K562 (cell line): Measurements from ENCODE around the gene IRS1. TPM values are rescaled to one million over a fixed set of nuclear protein-coding genes. Genes with fewer than 3 reads are reported as not detected.
A peak's percentile ranks its signal among the peaks of the same experiment; 100 is the strongest.

Source experiments
- ATAC-seq: fragments of 200-7000 bp; cut with Tn5 transposase; 3 replicates; pipeline ENCODE4 v1.9.1; 2020; ENCODE audit warnings: moderate library complexity
- BruUV-seq: library from RNA; stranded (reverse); fragments of 400-500 nt; replicated peaks from 2 replicates; lab custom pipeline; 2021; lab: Mats Ljungman, UMichigan
- CTCF ChIA-PET: fragments of 300-600 bp; formaldehyde crosslinking; extraction: SDS; loops from one replicate; lab custom pipeline; 2021; ENCODE audit warnings: low intra/inter-chr PET ratio; lab: Yijun Ruan, JAX
- POLR2A ChIA-PET: fragments of 300-600, 350-650 bp; sonication (Branson Sonifier 250); formaldehyde crosslinking; extraction: SDS; loops from one replicate; lab custom pipeline; 2021; ENCODE audit warnings: antibody characterized with exemption, inconsistent platforms; lab: Yijun Ruan, JAX
- DNase-seq, 4 experiments: peaks; one replicate each; pipeline versions ENCODE4 v3.0.0 to v3.0.0-alpha.2; 2011 to 2018; ENCODE audit warnings: low spot score in 3 of 4, mixed read lengths in 3 of 4; ENCODE audit errors: extremely low read depth in 1 of 4
- FAIRE-seq: peaks from 2 replicates; lab custom pipeline; 2011; peaks lifted over from hg19 to GRCh38; lab: Jason Lieb, UNC
- H2AFZ ChIP-seq: 2 replicates; pipeline ENCODE4 v1.6.0; 2011; ENCODE audit warnings: low read depth, low read length, control low read depth, inconsistent platforms
- H3K27ac ChIP-seq: fragments of 200-600 bp; 3 replicates; pipeline ENCODE4 v1.8.0; 2011; ENCODE audit warnings: low read depth, mild to moderate bottlenecking, control low read depth, inconsistent platforms, low read length, moderate library complexity, mixed read lengths; ENCODE audit errors: extremely low read depth
- H3K27me3 ChIP-seq, 2 experiments: fragments of 300-600 bp in 1 of 2; 2 replicates in 1 of 2; 3 replicates in 1 of 2; pipeline versions ENCODE4 v1.6.0 to v1.8.0; 2011; ENCODE audit warnings: inconsistent platforms in 2 of 2, low read length in 2 of 2, mild to moderate bottlenecking in 1 of 2, mixed read lengths in 1 of 2, moderate library complexity in 1 of 2; ENCODE audit not compliant: control insufficient read depth in 2 of 2, insufficient read depth in 2 of 2
- H3K36me3 ChIP-seq: fragments of 300-600 bp; 3 replicates; pipeline ENCODE4 v1.8.0; 2011; ENCODE audit warnings: mild to moderate bottlenecking, low read length, inconsistent platforms; ENCODE audit not compliant: control insufficient read depth, insufficient read depth
- H3K4me1 ChIP-seq, 2 experiments: fragments of 200-600 bp in 1 of 2; replicated peaks in 1 of 2; 2 replicates in 1 of 2; 3 replicates in 1 of 2; pipeline versions ENCODE4 v1.5.1 to v1.8.0; 2011; ENCODE audit warnings: inconsistent platforms in 2 of 2, low read length in 2 of 2, mild to moderate bottlenecking in 1 of 2, mixed read lengths in 1 of 2, moderate library complexity in 1 of 2; ENCODE audit not compliant: control insufficient read depth in 2 of 2, insufficient read depth in 2 of 2
- H3K4me2 ChIP-seq: 2 replicates; pipeline ENCODE4 v1.6.1; 2011; ENCODE audit warnings: low read length, control low read depth, inconsistent platforms, mixed read lengths; ENCODE audit not compliant: insufficient read depth
- H3K4me3 ChIP-seq: fragments of 200-600 bp; sonication (generic), shearing (Covaris generic); 2 replicates; pipeline ENCODE4 v1.5.1; 2016; ENCODE audit warnings: control low read depth, inconsistent platforms
- H3K79me2 ChIP-seq: fragments of 200-600 bp; 3 replicates; pipeline ENCODE4 v1.8.0; 2011; ENCODE audit warnings: low read length, inconsistent platforms; ENCODE audit not compliant: control insufficient read depth, insufficient read depth
- H3K9ac ChIP-seq, 2 experiments: 2 replicates each; pipeline versions ENCODE4 v1.6.0 to v1.6.1; 2011; ENCODE audit warnings: low read depth in 2 of 2, low read length in 2 of 2, control low read depth in 1 of 2, inconsistent platforms in 1 of 2, mild to moderate bottlenecking in 1 of 2, mixed read lengths in 1 of 2; ENCODE audit not compliant: insufficient read depth in 1 of 2
- H3K9me1 ChIP-seq: one replicate; pipeline ENCODE4 v1.6.0; 2011; ENCODE audit warnings: inconsistent platforms, mild to moderate bottlenecking, low read length, moderate library complexity; ENCODE audit not compliant: control insufficient read depth, insufficient read depth
- H3K9me3 ChIP-seq: replicated peaks from 2 replicates; pipeline ENCODE4 v1.5.1; 2011; ENCODE audit warnings: low read depth, low read length, inconsistent platforms; ENCODE audit not compliant: control insufficient read depth, insufficient read depth
- H4K20me1 ChIP-seq: replicated peaks from 2 replicates; pipeline ENCODE4 v1.6.1; 2011; ENCODE audit warnings: low read length, inconsistent platforms, mixed read lengths; ENCODE audit not compliant: control insufficient read depth, insufficient read depth
- ARID1B ChIP-seq: fragments of 450-650 bp; IDR thresholded peaks from 2 replicates; pipeline ENCODE4 v1.6.1; 2016; ENCODE audit warnings: antibody characterized with exemption, mild to moderate bottlenecking, inconsistent platforms
- EP300 ChIP-seq: IDR thresholded peaks from 2 replicates; pipeline ENCODE4 v1.6.1; 2012; ENCODE audit warnings: low read length, improper control_type of control experiment
- FOXP4 ChIP-seq: sonication (generic); formaldehyde crosslinking; IDR thresholded peaks from 2 replicates; pipeline ENCODE4 v1.8.0; 2022; ENCODE audit warnings: mild to moderate bottlenecking, missing genetic modification reagents, borderline replicate concordance
- MLLT1 ChIP-seq, 2 experiments: fragments of 450-650 bp; IDR thresholded peaks; 2 replicates each; pipeline ENCODE4 v1.6.1; 2016
- NR2F6 ChIP-seq: fragments of 450-650 bp; formaldehyde crosslinking; IDR thresholded peaks from 2 replicates; pipeline ENCODE4 v1.4.0; 2020; ENCODE audit warnings: mild to moderate bottlenecking
- POLR2AphosphoS5 ChIP-seq: IDR thresholded peaks from 2 replicates; pipeline ENCODE4 v1.6.1; 2011; ENCODE audit warnings: mild to moderate bottlenecking, low read depth, low read length, moderate library complexity; ENCODE audit not compliant: control insufficient read depth, insufficient read depth
- REST ChIP-seq, 2 experiments: fragments of 450-650 bp; formaldehyde crosslinking in 1 of 2; IDR thresholded peaks; 2 replicates each; pipeline versions ENCODE4 v1.4.0 to v1.6.1; 2014 to 2020; ENCODE audit warnings: mild to moderate bottlenecking in 2 of 2, borderline replicate concordance in 1 of 2, low read depth in 1 of 2
- WGBS: fragments of 100-300 bp; shearing (Covaris generic); methylation state at CpG from one replicate; pipeline ENCODE4 v1.1.6; 2016; ENCODE audit warnings: low coverage, mixed read lengths; ENCODE audit not compliant: insufficient coverage; ENCODE audit errors: missing lambda C conversion rate; 5-methylcytosine and 5-hydroxymethylcytosine counted together
- in situ Hi-C: fragments of 300-500 bp; cut with MboI; formaldehyde crosslinking; loops from 4 replicates; pipeline ENCODE4 v1.15.0; 2018; ENCODE audit warnings: inconsistent platforms, mixed read lengths
- intact Hi-C: fragments of 100-400 bp; cut with micrococcal nuclease; formaldehyde crosslinking; loops from 2 replicates; pipeline ENCODE4 v1.14.2; 2022
- polyA plus RNA-seq, 8 experiments: library from polyadenylated mRNA; depleted of rRNA in 4 of 8; stranded (reverse) in 5 of 8; unstranded in 3 of 8; fragments of >200 nt; fragmentation: Nextera tagmentation in 2 of 8; fragmentation: Illumina TruSeq in 1 of 8; extraction: Ambion mirVana in 2 of 8; extraction: Trizol in 1 of 8; gene quantifications; 2 replicates each; pipeline versions ENCODE4 v1.2.1 to v1.2.3, GENCODE V29; 2011 to 2014; ENCODE audit warnings: inconsistent platforms in 1 of 8, missing spikeins in 1 of 8
- total RNA-seq, 7 experiments: library from RNA; depleted of rRNA in 6 of 7; stranded (reverse); fragments of >200 nt in 6 of 7; fragmentation: Illumina TruSeq in 2 of 7; extraction: Trizol in 2 of 7; gene quantifications; 2 replicates each; pipeline versions ENCODE4 v1.2.1 to v1.2.3, GENCODE V29; 2011 to 2021; ENCODE audit warnings: low replicate concordance in 1 of 7

IRS1 gene
- total and polyA plus RNA-seq, 9 of the 15 experiments (the other 6 are each of a cell fraction or from before 2014, with no cell fraction given), result under 0.01 to 0.31 (median 0.08) TPM; not detected in 1

GRCh38 chr2:226837787-226838603 lies 38.4 kb upstream of the IRS1 start:
- peak; percentile 88 for FAIRE-seq
- ChIA-PET POLR2A (interaction anchor here (0.8 to 1.7 kb wide), 3 partner anchors 10 to 61 kb away, joined by 3 to 6 read pairs (median 3); no protein-coding TSS in a partner anchor), CTCF (no interaction called here)
- Histone ChIP-seq H3K4me3 (peak overlapping the region; percentile 75), H2AFZ (peak overlapping the region; percentile 71; the same call in 1 of the 2 replicates), H3K27ac (peak overlapping the region; percentile 100), H3K9ac (peak overlapping the region in 1 of 2 experiments; percentile 97; a peak in 3 of 4 replicates), H4K20me1 (no peaks in the 10 kb centered on the region), H3K36me3 (peaks cover 11% of the 10 kb centered on the region; the same call in 2 of the 3 replicates), H3K9me3 (no peaks in the 10 kb centered on the region), H3K79me2 (peaks cover 97% of the 10 kb centered on the region), H3K27me3 (no peaks in the 10 kb centered on the region), H3K4me1 (peaks cover 9% of the 10 kb centered on the region in 2 experiments), H3K9me1 (no peaks in the 10 kb centered on the region), H3K4me2 (peak overlapping the region; percentile 89)
- in situ Hi-C loops (no loop called here), intact Hi-C loops (no loop called here)
- peak; percentile 50 to 75 (median 63) for DNase-seq
- BruUV-seq, result no TSS peak
- ATAC-seq, result peak; percentile 42
- WGBS, result under 1% methylated on average over 10 of the region's 12 CpGs
- TF ChIP-seq ARID1B (peak; percentile 88), NR2F6 (CRISPR knock-in tag) (no peak), POLR2AphosphoS5 (peak; percentile 53; the same call in 1 of the 2 replicates), EP300 (peak; percentile 67), FOXP4 (CRISPR knock-in tag) (no peak), REST (IDR thresholded peaks at IDR 0.05; ENCODE audit: borderline replicate concordance) (no peak), REST (CRISPR knock-in tag; IDR thresholded peaks at IDR 0.05; ENCODE audit: low read depth) (no peak), MLLT1 (IDR thresholded peaks at IDR 0.05) (0 out of 4 replicates have a peak, but pooled peaks have one; percentile 3 to 45)
